ENCODE data around the gene CDK8. TPM values are rescaled to one million over a fixed set of nuclear protein-coding genes. Genes with fewer than 3 reads are reported as not detected.

The CDK8 gene
- total RNA-seq, 1 donor from 2014 or later, result 4.3 TPM

DNA sequence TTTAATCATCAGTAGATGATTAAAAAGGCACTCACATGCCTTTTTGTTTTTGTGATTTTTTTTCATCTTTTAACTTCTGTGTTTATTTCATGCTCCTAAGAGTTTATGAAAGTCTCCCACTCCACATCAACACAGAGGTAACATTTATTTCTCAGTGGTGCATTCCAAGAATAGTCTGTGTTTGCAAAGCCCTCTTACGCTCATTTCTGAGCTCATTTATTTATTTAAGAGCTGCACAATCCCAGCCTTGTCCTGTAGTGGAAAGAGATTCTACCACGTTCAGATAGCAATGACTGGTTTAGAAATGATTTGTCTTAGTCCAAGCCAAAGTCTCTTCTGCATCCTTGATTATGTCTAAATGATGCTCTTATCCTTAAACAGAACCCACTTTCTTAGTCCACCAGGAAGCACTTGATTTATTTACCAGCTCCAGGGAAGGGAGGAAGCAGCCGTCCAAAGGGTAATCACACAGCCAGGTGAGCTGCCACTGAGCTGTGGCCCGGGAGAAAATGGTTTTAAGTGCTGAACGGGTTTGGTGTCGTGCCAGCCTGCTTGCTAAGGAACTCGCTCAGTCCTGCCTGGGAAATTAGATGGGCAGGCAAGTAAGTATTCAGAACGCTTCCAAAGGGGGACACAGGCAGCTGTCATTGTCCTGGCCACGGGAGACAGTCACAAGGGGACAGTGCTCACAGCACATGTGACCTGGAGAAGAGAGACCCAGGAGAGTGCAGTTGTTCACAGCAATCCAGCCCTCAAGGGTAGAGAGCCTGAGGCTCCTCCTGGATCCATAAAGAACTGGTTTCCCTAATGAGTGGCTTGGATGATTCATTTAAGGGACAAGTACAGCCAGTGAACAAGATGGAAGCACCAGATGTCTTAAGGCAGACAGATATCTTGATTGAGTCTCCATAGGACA, 171.8 kb downstream of the CDK8 start:
- H3K9me3 ChIP-seq, result no peaks in the 10 kb centered on the region
- intact Hi-C loops (cut with DNase I), result loop anchor here (2.0 kb wide), 1 partner anchor 17 kb away; no protein-coding TSS in a partner anchor
- H3K27me3 ChIP-seq, result no peaks in the 10 kb centered on the region
- H3K36me3 ChIP-seq, result no peaks in the 10 kb centered on the region
- no peak overlapping the region for H3K4me3 ChIP-seq
- no peak for DNase-seq (ENCODE audit: low spot score in 2 of 2)
- TF ChIP-seq, protein P1, sequence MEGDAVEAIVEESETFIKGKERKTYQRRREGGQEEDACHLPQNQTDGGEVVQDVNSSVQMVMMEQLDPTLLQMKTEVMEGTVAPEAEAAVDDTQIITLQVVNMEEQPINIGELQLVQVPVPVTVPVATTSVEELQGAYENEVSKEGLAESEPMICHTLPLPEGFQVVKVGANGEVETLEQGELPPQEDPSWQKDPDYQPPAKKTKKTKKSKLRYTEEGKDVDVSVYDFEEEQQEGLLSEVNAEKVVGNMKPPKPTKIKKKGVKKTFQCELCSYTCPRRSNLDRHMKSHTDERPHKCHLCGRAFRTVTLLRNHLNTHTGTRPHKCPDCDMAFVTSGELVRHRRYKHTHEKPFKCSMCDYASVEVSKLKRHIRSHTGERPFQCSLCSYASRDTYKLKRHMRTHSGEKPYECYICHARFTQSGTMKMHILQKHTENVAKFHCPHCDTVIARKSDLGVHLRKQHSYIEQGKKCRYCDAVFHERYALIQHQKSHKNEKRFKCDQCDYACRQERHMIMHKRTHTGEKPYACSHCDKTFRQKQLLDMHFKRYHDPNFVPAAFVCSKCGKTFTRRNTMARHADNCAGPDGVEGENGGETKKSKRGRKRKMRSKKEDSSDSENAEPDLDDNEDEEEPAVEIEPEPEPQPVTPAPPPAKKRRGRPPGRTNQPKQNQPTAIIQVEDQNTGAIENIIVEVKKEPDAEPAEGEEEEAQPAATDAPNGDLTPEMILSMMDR (IDR thresholded peaks at IDR 0.05), result no peak
- peaks cover 0 to 11% of the 10 kb centered on the region in 2 donors for H3K4me1 ChIP-seq
- peak overlapping the region; percentile 47 to 86 for H3K27ac ChIP-seq

DNA sequence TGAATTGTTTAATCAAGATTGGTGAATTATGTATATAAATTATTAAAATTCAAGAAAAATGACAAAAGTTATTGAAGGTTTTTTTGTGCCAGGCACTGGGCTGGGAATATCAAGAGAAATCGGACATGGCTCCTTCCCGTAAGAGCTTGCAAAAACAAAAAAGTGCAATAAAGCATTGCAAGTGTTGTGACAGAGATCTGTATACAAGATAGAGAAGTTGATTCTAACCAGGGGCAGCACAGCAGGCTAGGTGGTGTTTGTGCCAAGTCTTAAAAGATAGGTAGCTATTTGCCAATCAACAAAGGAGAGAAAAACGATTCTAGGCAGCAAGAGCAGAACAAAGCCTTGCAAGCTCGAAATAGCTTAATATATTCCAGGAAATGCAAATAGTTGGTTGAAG, 179.8 kb downstream of the CDK8 start:
- no peak for DNase-seq (ENCODE audit: low spot score in 2 of 2)
- intact Hi-C loops (cut with DNase I), result no loop called here
- TF ChIP-seq, protein P1 (IDR thresholded peaks at IDR 0.05), result no peak
- Histone ChIP-seq H3K27ac (no peak overlapping the region), H3K27me3 (no peaks in the 10 kb centered on the region), H3K9me3 (peaks cover 20 to 23% of the 10 kb centered on the region in 2 donors), H3K4me3 (no peak overlapping the region), H3K4me1 (peaks cover 0 to 3% of the 10 kb centered on the region in 2 donors), H3K36me3 (no peaks in the 10 kb centered on the region)

DNA sequence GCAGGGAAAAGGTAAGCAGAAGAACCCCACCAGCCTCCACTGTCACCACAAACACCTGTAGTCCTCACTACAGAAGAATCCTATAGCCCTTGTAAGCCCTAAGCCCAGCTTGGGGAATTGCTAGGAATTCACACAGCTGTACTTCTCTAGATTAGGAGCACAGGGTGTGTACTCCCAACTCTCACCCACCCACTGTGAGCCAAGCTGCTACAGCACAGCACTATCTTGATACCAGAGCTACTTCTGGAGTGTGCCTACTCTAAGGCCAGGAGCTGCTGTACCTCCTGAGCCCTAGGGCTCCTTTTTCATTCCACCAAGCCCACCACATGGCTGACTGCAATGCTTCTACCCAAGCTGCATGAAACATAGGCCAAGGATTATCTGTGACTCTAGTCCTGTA, 181.2 kb downstream of the CDK8 start:
- H3K4me1 ChIP-seq, result peaks cover 0 to 3% of the 10 kb centered on the region in 2 donors
- TF ChIP-seq, protein P1 (IDR thresholded peaks at IDR 0.05), result no peak
- peaks cover 20 to 23% of the 10 kb centered on the region in 2 donors for H3K9me3 ChIP-seq
- DNase-seq (ENCODE audit: low spot score in 2 of 2), result no peak
- no peak overlapping the region for H3K27ac ChIP-seq
- intact Hi-C loops (cut with DNase I), result no loop called here
- no peak overlapping the region for H3K4me3 ChIP-seq
- no peaks in the 10 kb centered on the region for H3K27me3 ChIP-seq
- no peaks in the 10 kb centered on the region for H3K36me3 ChIP-seq

- intact Hi-C loops (cut with DNase I), result no loop called here
- DNase-seq (ENCODE audit: low spot score in 2 of 2), result no peak
- no peak overlapping the region for H3K4me3 ChIP-seq
- no peak overlapping the region for H3K27ac ChIP-seq
- H3K4me1 ChIP-seq, result peaks cover 0 to 3% of the 10 kb centered on the region in 2 donors
- H3K36me3 ChIP-seq, result no peaks in the 10 kb centered on the region
- H3K27me3 ChIP-seq, result no peaks in the 10 kb centered on the region
- H3K9me3 ChIP-seq, result peaks cover 20 to 23% of the 10 kb centered on the region in 2 donors
- TF ChIP-seq, protein P1 (IDR thresholded peaks at IDR 0.05), result no peak
These were observed 181.7 kb downstream of the CDK8 start for GRCh38 chr13:26435646-26436045.

DNA sequence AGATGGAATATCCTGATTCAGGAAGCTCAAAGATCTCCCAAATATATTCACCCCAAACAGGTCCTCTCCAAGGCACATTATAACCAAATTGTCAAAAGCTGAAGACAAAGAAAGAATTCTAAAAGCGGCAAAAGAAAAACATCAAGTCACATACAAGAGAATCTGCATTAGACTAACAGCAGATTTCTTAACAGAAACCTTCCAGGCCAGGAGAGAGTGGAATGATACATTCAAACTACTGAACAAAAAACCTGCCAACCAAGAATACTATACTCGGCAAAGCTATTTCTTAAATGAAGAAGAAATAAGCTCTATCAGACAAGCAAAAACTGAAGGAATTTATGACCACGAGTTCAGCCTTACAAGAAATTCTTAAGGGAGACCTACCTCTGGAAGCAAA, 183.0 kb downstream of the CDK8 start:
- Histone ChIP-seq H3K27ac (no peak overlapping the region), H3K4me3 (no peak overlapping the region), H3K27me3 (no peaks in the 10 kb centered on the region), H3K36me3 (no peaks in the 10 kb centered on the region), H3K4me1 (no peaks in the 10 kb centered on the region), H3K9me3 (peaks cover 20 to 23% of the 10 kb centered on the region in 2 donors)
- DNase-seq (ENCODE audit: low spot score in 2 of 2), result no peak
- TF ChIP-seq, protein P1 (IDR thresholded peaks at IDR 0.05), result no peak
- intact Hi-C loops (cut with DNase I), result no loop called here
